Left hindlimb (tissue), 1 donor: ENCODE results near the gene CXADR.
A peak's percentile ranks its signal among the peaks of the same experiment; 100 is the strongest.

ENCODE experiments used
- DNase-seq: peaks from one replicate; pipeline ENCODE4 v3.0.0-alpha.2; 2018

The CXADR gene

DNA sequence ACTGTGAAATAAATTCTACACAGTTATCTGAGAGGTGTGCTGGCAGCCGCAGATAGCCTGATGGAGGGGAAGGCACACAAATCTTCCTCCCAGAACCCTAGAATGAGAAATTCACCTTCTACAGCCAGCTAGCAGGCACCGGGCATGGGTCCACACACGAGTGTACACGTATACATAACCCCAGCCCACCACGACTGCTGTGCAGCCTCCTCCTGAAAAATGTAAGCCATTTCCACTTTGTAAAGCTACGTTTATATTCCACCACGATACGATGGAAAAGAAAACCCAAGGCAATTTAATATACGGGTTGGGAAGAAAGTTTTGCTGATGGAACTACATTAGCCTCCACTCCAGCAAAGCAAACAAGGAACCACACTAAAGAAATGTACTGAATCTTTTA is 98.1 kb downstream of the CXADR start:
- DNase-seq: peak; percentile 45

DNA sequence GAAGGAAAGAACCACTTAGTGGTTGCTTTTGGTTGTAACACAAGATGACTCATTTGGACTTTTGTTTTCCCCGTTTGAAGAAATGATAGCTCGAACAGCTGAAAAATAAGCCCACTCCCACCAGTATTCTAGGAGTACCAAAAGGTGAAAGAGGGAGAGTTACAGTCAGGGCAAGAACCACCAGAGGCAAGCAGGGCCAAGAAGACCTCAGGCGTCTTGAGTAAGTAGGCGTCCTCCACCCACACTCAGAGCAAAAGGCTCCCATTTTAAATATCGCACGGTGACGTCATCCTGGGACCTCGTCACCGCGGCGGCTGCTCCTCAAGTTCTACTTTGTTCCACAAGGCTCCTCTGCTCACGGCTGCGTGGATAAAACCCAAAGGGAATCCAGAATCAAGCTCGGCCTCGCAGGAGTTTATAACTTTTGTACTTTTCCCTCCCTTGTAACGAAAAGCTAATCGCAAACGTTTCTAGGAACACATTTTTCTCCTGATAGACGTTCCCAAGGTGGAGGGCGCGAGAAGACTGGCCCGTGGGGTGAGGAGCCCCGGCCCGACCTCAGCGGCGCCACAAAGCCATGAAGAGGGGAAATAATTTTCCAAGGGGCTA is 98.7 kb downstream of the CXADR start:
- DNase-seq: peak; percentile 90

DNA sequence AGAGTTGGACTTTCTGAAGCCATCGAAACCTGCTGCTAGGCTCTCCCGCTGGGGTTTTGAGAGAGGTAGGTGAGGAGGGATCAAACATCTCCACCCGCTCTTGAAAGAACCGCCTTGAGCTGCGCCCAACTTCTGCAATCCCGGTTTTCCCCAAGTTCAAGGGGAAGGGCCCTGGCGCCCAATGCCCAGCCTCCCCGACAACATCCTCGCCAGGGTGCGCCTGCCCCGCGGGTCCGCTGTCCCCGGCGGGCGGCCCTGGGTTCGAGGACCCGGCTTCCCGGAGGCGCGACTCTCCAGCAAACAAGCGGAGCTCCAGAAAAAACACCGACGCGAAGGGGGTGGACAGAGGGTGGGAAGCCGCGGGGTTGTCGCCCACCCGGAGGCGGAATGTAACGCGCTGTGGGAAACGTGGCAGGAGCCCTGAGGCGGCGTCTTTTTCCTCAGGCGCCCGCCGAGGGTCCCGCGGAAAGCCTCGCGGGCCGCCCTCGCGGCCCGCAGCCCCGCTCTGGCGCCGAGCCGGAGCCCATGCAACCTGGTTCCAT is 99.3 kb downstream of the CXADR start:
- peak; percentile 62 for DNase-seq

DNA sequence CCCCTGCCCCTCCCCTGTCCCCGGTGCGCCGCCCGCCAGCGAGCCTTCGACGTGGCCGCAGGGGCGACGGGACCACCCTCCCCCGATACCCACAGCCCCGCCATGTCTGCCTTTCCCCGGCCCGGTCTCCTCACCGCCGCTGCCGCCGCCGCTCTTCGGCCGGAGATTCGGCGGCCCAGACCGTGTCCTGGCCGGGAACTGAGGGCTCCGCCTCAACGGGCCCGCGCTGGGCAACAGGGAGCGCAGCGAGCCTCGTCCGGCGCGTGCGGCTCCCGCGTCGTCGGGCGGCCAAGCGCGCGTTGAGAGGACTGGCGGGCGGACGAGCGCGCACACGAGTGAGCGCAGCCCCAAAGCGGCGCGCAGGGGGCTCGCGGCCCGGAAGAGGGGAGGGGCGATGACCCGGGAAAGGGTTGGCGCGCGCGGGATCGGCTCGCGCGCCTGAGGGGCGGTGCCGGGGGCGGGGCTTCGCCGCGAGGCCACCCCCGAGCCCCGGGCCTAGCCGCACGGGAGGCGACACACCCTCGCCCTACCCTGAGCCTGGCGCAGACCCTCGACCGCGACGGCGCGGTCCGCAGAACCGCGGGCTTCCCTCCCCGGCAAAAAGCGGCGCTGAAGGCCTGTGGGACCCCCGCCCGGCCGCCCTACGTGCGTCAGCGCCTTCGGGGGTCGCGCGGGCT is 99.9 kb downstream of the CXADR start, which contains the start of gene BTG3:
BTG3 (minus strand) TSS at position 337 of the 677 bp plus-strand sequence. CDS start 3,757 bp downstream, outside the sequence.
- DNase-seq: peak; percentile 90

DNA sequence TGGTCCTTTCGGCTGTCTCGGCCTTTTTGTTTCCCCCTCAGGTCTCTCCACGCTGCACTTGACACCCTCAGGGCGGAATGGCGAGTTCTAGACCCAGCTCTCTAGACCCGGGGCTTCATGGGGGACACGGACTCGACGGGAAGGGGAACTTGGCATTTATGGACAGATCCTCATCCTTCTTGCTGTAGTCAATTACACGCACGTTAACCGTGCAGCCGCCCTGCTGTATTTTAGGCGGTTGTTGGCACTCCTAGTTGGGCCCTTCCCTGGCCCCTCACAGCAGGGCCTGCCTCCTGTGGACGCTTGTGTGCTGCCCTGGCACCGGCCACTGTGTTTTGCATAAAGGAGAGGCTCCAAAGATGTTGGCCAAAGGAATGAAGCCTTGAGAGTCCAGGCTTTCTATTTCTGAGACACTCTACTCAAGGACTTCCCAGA is 100.4 kb downstream of the CXADR start:
- peak; percentile 72 for DNase-seq

DNA sequence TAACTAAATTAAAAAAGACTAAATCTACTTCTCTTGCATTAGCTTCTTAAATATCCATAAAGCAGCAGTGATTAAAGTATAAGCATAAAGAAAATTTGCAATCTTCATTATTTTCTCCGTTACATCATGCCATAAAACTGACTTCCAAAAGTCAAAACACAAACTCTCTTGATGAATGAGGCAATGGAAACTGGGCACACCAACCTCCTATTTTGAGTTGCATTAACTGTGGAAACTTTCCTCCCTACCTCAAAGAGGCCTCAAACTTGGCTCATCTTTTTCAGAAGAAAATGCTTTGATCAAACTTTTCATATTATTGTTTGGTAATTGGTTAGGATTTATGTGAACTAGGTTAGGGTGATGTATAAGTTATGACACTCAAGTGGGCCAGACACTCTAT is 104.0 kb downstream of the CXADR start:
- DNase-seq: no peak

DNA sequence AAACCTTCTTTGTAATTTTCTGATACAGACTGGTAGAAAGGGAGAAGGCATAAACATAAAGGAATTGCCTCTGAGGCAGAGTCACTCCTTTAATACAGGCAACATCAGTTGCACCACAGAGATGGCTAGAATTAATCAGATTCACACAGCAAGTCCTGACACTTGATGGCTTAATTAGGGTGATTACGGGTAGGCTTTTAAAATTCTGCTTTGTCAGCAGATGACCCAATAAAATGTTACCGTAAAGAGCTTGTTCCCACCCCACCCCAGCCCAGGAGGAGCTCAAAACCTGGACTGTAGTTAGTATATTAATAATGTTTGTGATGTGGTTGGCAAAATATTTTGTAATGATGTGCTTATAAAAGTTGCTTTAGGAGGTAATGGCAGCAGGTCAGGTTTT is 109.2 kb downstream of the CXADR start:
- DNase-seq: no peak

DNA sequence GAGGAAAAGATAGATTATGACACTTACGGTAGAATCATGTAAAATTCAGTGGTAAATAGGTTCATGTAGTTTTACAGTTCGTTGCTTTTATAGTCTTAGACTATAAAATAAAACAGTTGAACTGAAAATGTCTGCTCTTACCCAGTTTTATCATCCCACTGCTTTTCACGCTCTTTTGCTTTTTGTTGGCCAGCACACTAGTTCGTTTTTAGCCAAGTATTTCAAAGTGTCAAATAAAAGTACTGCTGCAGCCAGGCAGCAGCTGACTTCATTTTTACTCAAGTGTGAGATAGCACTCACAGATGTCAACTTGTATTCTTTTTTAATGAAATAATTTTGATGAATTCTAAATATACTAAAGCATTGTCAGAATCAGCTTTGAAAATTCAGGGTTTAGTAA is 118.4 kb downstream of the CXADR start:
- no peak for DNase-seq

DNA sequence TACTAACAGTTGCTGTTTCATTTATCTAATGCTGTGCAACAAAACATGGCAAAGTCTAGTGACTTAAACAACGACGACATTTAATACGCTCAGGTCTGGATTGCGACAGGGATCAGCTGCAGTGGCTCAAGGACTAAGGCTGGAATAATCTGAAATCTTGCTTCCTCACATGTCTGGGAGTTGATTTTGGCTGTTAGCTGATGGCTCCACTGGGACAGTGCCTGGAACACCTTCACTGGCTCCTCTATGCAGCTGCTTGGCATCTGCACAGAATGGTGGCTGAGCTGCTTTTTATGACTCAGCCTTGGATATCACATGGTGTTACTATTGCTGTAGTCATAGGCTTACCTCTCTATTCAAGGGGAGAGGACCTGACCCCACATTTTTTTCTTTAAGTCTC is 123.9 kb downstream of the CXADR start:
- peak; percentile 35 for DNase-seq

DNA sequence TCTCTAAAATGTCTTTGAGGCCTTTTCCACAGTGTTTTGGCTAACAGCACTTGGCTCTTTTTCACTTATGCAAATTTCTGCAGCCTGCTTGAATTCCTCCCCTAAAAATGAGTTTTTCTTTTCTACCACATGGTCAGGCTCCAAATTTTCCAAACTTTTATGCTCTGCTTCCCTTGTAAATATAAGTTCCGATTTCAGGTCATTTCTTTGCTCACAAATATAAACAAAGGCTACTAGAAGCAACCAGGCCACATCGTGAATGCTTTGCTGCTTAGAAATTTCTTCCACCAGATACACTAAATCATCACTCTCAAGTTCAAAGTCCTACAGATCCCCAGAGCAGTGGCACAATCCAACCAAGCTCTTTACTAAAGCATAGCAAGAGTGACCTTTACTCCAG is 128.0 kb downstream of the CXADR start:
- no peak for DNase-seq
